GM21576 (cell line): ENCODE measurements around the gene STX18.
"Not testable (repeated sequence)": the region's sequence is repeated elsewhere in the genome, so short reads cannot be mapped to it uniquely, and the experiment has no call there.

Experiments used
- ATAC-seq: cut with Tn5 transposase; IDR thresholded peaks from one replicate; pipeline ENCODE4 v1.9.1; 2021; ENCODE audit warnings: mild to moderate bottlenecking, moderate library complexity; ENCODE audit not compliant: unreplicated experiment

The STX18 gene

DNA sequence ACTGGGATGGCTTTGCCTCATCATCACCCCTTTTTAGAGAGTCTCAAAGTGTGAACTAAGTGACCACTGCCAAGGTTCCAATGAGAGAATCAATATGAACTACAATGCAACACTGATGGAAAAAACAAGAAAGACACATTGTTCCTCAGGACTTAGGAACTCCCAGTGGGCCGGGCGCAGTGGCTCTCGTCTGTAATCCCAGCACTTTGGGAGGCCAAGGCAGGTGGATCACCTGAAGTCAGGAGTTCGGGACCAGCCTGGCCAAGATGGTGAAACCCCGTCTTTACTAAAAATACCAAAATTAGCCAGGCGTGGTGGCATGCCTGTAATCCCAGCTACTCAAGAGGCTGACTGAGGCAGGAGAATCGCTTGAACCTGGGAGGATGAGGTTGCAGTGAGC is 119.7 kb downstream of the STX18 start:
- ATAC-seq: not testable (repeated sequence)

DNA sequence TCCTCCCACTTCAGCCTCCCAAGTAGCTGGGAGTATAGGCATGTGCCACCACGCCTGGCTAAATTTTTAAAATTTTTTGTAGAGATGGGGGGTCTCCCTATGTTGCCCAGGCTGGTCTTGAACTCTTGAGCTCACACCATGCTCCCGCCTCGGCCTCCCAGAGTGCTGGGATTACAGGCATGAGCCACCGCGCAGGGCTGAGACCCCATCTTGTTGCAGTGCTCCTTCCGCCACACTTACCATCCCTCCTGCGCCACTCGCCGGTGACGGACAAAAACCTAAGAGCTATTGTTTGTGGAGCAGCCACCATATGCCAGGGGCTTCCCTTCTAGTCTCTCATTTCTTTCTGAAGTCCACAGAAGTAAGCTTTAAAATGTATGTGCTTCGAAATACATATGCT is 120.5 kb downstream of the STX18 start:
- ATAC-seq: no peak

DNA sequence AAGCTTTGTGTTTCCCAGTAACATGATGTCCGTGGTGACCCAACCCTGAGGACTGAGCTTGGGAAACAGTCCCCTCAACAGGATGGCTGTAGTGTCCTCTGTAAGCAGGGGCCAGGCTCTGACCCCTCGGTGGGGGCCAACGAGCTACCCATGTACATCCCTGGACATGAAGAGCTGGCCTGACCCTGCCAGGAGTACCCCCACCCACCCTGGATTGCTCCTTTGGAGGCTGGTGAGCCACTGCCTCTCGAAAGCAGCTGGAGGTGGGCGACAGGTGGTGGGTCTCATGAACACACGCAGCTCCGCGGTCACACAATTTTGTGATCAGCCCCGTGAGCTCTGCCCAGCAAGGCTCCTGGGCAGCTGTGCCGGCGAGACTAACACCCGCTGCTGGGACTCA is 121.4 kb downstream of the STX18 start:
- no peak for ATAC-seq

DNA sequence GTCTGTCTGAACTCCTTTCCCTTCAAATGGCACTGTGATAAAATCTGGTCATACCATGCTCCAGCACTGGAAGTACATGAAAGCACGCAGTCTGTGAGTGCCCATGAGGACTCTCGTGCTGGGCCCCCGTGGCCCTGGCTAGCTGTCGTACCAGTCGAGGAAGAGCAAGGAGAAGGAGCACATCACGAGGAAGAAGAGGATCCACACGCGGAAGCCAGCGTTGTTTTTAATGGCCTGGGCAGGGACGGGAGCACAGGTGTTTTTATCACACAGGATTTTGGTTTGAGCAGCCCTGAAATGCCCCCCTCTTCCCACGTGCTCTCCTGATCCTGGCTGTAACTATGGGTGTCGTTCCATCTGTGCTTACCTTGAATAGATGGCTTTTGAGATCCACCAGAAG is 122.0 kb downstream of the STX18 start:
- ATAC-seq: no peak

DNA sequence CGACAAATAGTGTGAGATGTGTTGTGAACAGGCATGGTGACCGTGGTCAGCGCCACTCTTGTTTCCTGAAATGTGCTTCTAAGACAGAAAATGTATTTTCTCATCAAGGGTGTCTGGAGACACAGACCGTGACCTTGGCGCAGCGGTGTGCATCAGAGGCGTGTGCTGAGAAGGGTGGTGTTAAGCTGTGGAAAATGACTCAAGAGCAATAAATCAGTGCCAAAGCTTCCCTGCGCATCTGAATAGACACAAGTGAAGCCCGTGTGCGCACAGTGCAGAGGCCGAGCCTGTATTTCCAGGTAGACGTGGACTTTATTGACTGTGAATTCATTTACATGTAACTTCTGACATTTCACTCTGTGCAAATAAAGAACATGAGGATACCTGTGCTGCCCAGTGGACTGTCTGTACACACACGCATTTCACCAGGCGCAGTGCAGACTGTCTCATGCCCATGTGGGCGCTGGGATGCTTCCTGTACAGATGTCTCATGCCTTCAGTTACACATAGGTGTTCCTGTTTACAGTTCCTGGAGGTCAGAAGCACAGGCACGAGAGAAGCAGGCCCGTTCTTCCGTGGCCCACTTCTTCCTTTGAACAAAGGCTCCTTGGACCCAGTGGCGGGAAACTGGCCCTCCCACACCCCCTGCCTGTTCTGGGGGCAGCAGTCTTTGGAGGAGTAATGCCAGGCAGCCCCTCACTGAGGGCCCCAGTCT is 123.0 kb downstream of the STX18 start:
- no peak for ATAC-seq

DNA sequence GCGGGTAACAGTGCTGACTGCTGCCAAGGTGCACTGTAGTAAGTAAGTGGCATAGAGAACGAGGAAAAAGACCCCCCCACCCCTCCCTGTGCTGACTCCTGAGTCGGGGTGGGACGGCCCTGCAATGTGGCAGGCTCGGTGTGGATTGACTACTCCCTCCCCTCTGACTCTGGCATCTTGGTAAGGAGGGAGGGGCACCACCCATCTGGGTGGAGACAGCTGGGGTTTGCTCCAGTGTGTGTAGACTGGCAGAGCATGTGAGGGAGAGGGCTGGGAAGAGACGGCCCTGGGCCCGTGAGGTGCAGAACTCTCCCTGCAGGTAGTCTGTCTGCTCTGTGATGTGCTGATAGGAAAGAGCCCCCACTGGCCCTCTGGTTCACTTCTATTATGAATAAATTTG is 124.0 kb downstream of the STX18 start:
- no peak for ATAC-seq

DNA sequence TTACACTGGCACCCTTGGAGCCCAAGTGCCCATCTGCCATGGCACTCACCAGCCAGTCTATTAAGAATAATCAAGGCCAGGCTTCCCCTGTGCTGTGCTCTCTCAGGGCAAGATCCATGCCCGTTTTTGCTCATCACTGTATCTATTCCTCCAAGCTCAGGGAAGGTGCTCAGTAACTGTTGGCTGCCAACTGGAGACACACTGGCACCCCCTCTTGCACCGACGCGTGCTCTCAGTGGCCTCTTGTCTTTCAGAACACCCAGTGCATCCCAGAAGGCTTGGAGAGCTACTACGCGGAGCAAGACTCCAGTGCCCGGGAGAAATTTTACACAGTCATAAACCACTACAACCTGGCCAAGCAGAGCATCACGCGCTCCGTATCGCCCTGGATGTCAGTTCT is 124.9 kb downstream of the STX18 start:
- no peak for ATAC-seq

DNA sequence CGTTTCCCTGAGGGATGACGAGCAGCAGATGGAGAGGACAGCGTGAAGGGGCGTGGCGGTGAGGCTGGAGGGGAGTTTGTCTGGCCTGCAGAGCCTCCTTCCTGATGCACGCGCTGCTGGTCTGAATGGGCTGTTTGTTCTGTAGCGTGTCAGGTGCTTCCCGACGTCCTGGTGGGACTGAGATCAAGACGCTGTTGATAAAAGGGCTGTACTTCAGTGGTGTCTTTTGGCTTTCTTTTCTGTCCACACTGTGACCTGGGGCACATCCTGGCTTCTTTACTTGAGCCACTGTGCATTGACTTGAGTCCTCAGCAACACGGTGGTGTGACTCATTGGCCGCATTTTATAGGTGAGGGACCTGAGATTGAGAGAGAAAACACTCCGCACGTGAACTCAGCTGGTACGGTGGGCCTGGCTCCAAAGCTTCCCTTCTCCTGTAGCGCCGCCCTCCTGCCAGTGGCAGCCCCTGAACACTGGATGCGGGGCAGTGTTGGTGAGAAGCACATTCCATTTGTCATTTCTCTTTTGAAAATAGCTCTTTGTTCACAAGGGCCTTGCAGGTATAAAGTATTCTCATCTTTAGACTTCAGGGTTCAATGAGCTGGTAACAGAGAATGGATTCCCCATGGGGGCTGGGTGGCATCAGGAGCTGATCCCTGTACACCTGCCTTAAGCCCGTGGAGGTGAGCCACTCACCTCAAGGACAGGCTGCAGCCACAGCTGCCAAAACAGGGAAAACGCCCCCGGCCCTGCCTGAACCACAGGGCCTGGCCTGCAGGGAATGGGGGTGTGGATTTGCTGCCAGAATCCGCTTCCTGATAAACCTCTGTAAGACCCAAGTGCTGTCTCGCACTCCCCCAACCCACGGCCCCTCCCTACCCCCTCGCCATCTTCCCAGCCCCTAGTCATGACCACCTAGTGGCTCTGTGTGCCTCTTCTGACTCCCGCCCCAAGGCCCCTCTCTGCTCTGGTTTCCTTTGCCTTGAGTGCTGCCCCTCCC is 125.7 kb downstream of the STX18 start:
- ATAC-seq: no peak

DNA sequence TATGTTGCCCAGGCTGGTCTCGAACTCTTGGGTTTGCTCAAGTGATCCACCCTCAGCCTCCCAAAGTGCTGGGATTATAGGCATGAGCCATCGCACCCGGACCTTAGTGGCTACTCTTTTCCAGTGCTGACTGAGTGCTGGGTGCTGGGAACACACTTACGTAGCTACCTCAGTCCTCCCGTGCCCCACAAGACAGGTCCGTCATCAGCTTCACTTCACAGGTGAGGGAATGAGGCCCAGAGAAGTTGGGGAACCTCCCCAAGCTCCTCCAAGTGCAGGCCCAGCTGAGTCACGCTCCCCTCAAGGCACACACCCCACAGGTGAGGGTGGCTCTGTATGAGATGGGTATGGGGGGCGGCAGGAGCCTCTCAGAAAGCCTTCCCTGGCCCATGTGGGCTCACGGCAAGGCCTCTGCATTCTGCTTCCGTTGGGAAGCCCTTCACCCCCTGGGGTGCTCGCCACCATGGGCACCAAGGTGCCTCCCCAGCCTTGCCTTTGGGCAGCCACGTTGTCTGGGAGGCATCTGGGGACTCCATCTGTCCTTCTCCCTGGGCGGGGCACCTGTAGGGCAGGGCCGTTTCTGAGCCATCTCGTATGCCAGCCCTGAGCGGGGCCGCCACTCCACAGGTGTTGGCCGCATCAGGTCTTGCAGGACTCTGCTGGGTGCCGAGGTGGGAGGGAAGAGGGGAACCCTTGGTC is 126.6 kb downstream of the STX18 start:
- ATAC-seq: no peak

DNA sequence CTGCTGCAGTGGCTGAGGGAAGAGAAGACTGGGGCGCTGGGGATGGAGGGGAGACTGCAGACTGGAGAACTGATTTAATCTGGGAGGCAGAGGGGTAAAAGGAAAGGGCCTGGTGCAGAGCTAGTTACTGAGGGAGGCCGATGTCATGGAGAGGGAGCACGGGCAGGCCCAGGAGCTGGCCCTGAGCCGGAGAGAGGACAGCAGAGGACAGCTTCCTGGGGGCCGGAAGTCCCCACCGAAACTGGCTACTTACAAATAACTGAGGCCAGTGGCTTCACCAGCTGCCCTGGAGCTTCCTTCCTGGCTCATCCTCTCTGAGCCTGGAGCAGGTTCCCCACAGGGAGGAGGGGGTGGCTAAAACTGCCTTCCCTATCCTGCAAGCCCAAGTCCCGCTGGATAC is 128.0 kb downstream of the STX18 start:
- no peak for ATAC-seq

DNA sequence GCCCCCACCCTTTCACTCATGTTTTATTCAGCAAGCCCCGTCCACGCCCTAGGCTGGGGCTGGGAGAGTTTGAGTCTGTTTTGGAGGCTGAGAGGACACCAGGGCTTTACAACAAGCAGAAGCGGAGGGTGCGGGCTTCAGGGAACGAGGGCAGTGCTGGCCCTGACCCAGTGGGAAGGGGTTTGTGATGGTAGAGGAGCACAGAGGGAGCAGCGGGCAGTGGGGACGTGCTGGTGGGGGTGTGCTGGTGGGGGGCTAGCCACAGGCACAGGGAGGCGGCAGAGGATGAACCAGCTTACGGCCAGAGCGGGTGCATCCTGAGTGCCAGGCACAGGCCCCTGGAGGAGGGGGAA is 128.5 kb downstream of the STX18 start:
- ATAC-seq: no peak

DNA sequence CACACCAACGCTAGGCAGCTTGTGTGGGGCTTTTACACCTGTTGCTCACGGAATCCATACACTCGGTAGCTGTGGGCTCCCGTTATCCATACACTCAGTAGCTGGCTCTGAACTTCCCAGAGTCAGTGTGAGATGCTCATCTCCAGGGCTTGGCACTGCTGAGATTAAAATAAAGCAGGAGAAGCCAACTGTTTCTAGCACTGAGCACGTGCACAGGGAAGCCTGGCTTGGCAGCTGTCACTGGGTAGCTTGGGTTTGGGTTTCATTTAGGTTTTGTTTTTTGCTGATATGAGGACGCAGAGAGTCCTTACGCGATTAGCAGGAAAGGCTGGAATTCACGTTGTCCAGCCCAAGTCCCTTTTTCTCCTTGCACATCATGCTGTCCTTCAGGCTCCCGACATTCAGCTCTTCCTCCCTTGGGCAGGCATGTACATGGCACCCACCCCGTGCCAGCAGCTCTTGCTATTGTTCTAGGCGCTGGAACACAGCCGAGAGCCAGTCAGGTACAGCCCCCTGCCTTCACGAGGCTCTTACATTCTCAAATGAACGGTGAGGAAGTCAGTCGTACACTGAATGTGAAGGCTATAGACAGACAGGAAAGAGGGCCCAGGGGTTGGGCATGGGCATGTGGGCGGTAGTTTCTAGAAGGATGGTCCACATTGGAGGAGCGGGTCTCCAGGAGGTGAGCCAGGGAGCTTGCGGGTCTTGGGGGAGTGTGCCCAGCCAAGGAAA is 129.0 kb downstream of the STX18 start:
- no peak for ATAC-seq

DNA sequence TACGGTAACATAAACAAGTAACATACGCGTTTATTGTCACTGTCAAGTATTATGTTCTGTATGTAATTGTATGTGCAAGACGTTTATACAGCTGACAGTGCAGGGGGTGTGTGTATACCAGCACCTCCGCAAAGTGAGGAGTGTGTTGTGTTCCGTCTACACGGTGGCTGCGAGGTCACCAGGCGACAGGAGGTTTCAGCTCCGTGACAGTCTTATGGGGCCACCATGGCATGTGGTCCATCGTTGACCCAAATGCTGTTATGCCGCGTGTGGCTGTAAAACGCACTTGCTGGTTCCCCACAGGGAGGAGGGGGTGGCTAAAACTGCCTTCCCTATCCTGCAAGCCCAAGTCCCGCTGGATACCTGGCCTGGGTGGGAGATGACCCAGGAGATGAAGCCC is 129.9 kb downstream of the STX18 start:
- no peak for ATAC-seq

DNA sequence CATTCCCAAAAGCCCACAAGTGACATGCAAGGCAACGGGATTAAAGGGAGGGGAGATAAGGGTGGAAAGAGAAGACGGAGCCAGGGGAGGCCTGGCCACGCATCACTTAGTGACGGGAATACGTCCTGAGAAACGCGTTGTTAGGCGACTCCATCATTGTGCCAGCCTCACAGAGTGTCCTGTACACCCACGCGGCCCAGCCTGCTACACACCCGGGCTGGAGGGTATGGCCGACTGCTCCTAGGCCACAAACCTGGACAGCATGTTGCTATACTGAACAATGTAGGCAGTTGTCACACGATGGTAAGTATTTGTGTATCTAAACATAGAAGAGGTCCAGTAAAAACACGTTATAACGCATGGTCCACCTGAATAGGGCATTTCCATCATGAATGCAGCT is 131.6 kb downstream of the STX18 start:
- no peak for ATAC-seq

DNA sequence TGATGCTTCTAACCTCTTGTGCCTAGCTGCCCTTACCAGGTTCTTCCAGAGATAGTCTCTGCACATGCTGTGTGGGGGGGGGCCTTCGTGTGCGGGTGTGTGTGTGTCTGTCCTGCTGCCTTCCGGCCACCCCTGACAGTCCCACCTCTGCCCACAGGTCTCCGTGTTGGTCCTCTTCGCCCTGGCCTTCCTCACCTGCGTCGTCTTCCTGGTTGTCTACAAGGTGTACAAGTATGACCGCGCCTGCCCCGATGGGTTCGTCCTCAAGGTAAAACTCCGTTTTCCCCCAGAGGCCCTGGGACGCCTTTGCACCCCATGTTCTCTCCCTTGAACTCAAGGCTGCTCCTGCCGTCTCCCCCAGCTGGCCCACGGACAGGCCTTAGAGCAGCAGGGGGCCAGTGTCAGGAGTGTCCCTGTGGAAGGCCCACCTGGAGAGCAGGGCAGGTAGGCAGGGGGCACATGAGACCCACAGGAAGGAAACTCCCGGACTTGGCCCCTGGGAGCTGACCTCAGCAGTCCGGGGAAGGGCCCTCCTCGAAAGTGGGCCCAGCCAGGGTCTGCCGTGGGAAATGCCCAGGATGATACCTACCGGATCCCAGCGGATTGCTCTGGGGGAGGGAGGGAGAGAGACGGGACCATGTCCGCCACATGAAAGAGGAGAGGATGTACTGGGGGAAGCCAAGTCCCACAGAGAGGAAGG is 132.3 kb downstream of the STX18 start:
- no peak for ATAC-seq

DNA sequence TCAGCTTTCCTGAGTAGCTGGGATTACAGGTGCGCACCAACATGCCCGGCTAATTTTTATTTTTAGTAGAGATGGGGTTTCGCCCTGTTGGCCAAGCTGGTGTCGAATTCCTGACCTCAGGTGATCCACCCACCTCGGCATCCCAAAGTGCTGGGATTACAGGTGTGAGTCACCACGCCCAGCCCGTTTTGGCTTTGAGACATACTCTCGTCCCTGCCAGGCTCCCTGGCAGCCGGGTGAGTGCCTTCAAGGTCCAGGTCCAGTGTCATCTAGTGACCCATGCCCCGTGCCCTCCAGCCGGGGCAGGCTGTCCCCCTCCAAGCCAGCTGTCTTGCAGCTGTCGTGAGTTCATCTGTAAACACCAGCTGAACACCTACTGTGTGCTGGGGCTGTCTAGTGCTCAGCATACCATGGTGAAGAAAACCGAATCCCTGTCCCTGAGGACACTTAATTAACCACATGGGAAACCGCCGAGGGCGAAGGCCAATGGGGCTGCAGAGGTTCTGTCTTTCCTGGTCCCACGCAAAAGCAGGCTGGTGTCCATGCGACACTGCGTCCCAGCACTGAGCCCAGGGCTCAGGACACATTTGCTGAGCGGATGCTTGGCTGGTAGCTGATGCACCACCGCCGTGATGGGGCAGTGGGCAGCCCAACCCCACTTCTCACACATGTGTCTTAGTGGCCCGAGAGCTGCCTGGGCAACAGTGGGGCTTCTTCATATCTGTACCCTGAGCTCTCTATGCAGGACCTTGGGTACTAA is 133.1 kb downstream of the STX18 start:
- no peak for ATAC-seq

DNA sequence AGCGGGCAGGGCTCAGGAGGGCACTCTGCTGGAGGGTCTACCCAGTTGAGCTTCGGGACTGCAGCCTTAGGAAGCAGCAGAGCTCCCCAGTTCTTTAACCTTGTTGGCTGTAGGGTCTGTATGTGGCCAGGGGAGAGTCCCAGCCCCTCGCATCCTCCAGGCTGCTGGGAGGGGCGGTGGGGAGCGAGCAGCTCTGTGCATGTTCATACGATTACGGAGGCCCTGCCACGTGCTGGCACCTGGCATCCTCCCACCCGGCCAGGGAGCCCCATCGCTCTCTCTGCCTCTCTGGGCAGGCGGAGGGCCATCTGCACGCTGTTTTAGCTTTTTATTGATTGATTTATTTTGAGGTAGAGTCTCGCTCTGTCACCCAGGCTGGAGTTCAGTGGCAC is 133.7 kb downstream of the STX18 start:
- no peak for ATAC-seq

DNA sequence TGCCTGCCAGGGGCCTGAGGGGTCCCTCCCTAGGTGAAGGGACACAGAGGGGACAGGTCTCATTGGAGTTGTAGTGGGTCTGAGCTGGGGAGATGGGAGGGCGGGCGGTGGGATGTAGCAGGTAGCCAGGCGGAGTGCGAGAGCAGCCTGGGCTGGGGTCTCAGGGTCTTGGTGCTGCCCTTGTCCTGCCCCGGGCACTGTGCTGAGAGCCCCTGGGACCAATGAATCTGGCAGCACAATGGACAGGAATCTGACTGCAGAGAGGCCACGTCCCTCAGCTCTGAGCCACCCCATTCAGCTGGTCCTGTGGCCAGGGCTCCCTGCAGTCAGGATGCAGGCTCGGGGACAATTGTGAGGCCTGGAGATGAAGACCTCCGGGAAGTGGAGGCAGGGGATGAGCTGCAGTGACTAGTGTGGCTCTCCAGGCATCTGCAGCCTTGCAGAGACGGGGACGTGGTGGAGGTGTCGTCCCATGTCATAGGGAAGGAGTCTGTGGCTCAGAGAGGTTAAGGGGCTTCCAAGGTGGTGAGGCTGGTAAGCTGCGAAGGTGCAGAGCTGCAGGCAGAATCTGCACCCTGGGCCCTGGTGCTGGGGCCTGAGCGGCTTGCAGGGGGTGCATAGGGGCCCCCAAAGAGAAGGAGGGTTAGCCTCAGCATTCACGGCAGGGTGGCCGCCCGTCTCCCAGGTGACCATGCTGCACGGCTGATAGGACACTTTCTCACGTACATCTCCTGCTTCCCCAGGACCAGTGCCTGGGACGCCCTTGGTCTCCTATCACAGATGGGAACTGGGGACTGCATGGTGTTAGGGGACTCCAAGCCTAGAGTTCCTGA is 134.3 kb downstream of the STX18 start:
- no peak for ATAC-seq
